H1 (cell line): ENCODE data around the gene MACROD2. TPM values are rescaled to one million over a fixed set of nuclear protein-coding genes. Genes with fewer than 3 reads are reported as not detected.

Experiments
- CTCF ChIA-PET: fragments of 300-600 bp; sonication (Branson Sonifier 250); formaldehyde crosslinking; loops from one replicate; lab custom pipeline; 2021; ENCODE audit not compliant: partially characterized antibody; lab: Charles Lee
- POLR2A ChIA-PET: fragments of 300-600 bp; sonication (Branson Sonifier 250); formaldehyde crosslinking; loops from one replicate; lab custom pipeline; 2021; ENCODE audit warnings: inconsistent platforms; ENCODE audit not compliant: partially characterized antibody; lab: Charles Lee
- DNase-seq, 2 experiments: peaks; one replicate each; pipeline versions ENCODE4 v3.0.0 to v3.0.0-alpha.2; 2010 to 2022; ENCODE audit warnings: low spot score in 2 of 2, low read depth in 1 of 2, mixed read lengths in 1 of 2
- FAIRE-seq: peaks from 2 replicates; lab custom pipeline; 2011; peaks lifted over from hg19 to GRCh38; lab: Jason Lieb, UNC
- H2AFZ ChIP-seq: 2 replicates; pipeline ENCODE4 v1.8.1; 2012; ENCODE audit warnings: low read length, inconsistent platforms
- H2AK5ac ChIP-seq: 2 replicates; pipeline ENCODE4 v1.6.1; 2013; ENCODE audit warnings: low read depth, low read length
- H2BK120ac ChIP-seq: replicated peaks from 2 replicates; pipeline ENCODE3; 2013; ENCODE audit warnings: low read depth, low read length, inconsistent platforms
- H2BK12ac ChIP-seq: 2 replicates; pipeline ENCODE4 v1.6.1; 2013; ENCODE audit warnings: low read depth, low read length
- H2BK15ac ChIP-seq: 2 replicates; pipeline ENCODE4 v1.6.1; 2013; ENCODE audit warnings: low read length
- H2BK20ac ChIP-seq: 2 replicates; pipeline ENCODE4 v1.6.1; 2013; ENCODE audit warnings: low read length
- H2BK5ac ChIP-seq: 2 replicates; pipeline ENCODE4 v1.6.1; 2013; ENCODE audit warnings: low read depth, low read length
- H3K14ac ChIP-seq: 2 replicates; pipeline ENCODE4 v1.6.1; 2013; ENCODE audit warnings: inconsistent platforms; ENCODE audit not compliant: insufficient read length
- H3K18ac ChIP-seq: 2 replicates; pipeline ENCODE4 v1.6.1; 2013; ENCODE audit warnings: low read length; ENCODE audit errors: extremely low read depth
- H3K23ac ChIP-seq: 2 replicates; pipeline ENCODE4 v1.6.1; 2013; ENCODE audit warnings: inconsistent platforms; ENCODE audit not compliant: insufficient read length
- H3K23me2 ChIP-seq: 2 replicates; pipeline ENCODE4 v1.6.1; 2013; ENCODE audit warnings: low read depth, low read length
- H3K27ac ChIP-seq: 2 replicates; pipeline ENCODE4 v1.6.1; 2011; ENCODE audit warnings: low read depth, low read length, inconsistent platforms
- H3K27me3 ChIP-seq, 4 experiments: replicated peaks in 1 of 4; 1 replicate in 1 of 4; 2 replicates in 3 of 4; pipeline versions ENCODE4 v1.6.1 to v1.8.1; 2011 to 2013; ENCODE audit warnings: low read length in 3 of 4, mild to moderate bottlenecking in 3 of 4, inconsistent platforms in 2 of 4, mixed read lengths in 2 of 4, moderate library complexity in 1 of 4; ENCODE audit not compliant: control insufficient read depth in 3 of 4, insufficient read depth in 3 of 4; ENCODE audit errors: extremely low read depth in 1 of 4
- H3K36me3 ChIP-seq, 4 experiments: 2 replicates each; pipeline versions ENCODE4 v1.6.1 to v1.8.1; 2011 to 2013; ENCODE audit warnings: mild to moderate bottlenecking in 4 of 4, low read length in 3 of 4, moderate library complexity in 2 of 4, control low read depth in 1 of 4, inconsistent platforms in 1 of 4; ENCODE audit not compliant: insufficient read depth in 4 of 4, control insufficient read depth in 2 of 4
- H3K4ac ChIP-seq: replicated peaks from 2 replicates; pipeline ENCODE3; 2013; ENCODE audit warnings: low read length, low read depth, mixed read lengths, inconsistent platforms; ENCODE audit not compliant: insufficient read length
- H3K4me1 ChIP-seq, 4 experiments: replicated peaks in 1 of 4; 1 replicate in 1 of 4; 2 replicates in 3 of 4; pipeline versions ENCODE4 v1.6.1 to v1.8.1; 2011 to 2013; ENCODE audit warnings: low read length in 3 of 4, inconsistent platforms in 2 of 4, mixed read lengths in 1 of 4; ENCODE audit not compliant: insufficient read depth in 4 of 4, control insufficient read depth in 3 of 4
- H3K4me2 ChIP-seq, 2 experiments: 2 replicates each; pipeline versions ENCODE4 v1.6.1 to v1.8.1; 2011 to 2013; ENCODE audit warnings: low read depth in 2 of 2, low read length in 2 of 2, control low read depth in 1 of 2, inconsistent platforms in 1 of 2, mild to moderate bottlenecking in 1 of 2; ENCODE audit not compliant: insufficient read depth in 1 of 2
- H3K4me3 ChIP-seq, 4 experiments: fragments of 200-600, 300-600 bp in 1 of 4; sonication (generic), shearing (Covaris generic), sonication (Bioruptor Twin) in 1 of 4; 2 replicates each; pipeline versions ENCODE4 v1.5.1 to v1.8.1; 2011 to 2016; ENCODE audit warnings: low read length in 4 of 4, low read depth in 3 of 4, control low read depth in 2 of 4, inconsistent platforms in 2 of 4, mild to moderate bottlenecking in 2 of 4, mixed read lengths in 1 of 4, moderate library complexity in 1 of 4; ENCODE audit not compliant: insufficient read depth in 2 of 4; ENCODE audit errors: extremely low read depth in 1 of 4
- H3K56ac ChIP-seq: replicated peaks from 2 replicates; pipeline ENCODE3; 2013; ENCODE audit warnings: low read depth, mild to moderate bottlenecking, mixed read lengths, low read length, inconsistent platforms; ENCODE audit not compliant: insufficient read length
- H3K79me1 ChIP-seq: 2 replicates; pipeline ENCODE4 v1.6.1; 2013; ENCODE audit warnings: low read depth, low read length, control low read depth
- H3K79me2 ChIP-seq, 2 experiments: 2 replicates each; pipeline versions ENCODE4 v1.6.1 to v1.8.1; 2012 to 2013; ENCODE audit warnings: low read length in 2 of 2, mild to moderate bottlenecking in 2 of 2, inconsistent platforms in 1 of 2; ENCODE audit not compliant: insufficient read depth in 2 of 2, control insufficient read depth in 1 of 2
- H3K9ac ChIP-seq, 4 experiments: replicated peaks in 1 of 4; 1 replicate in 1 of 4; 2 replicates in 3 of 4; pipeline versions ENCODE4 v1.6.1 to v1.8.1; 2011 to 2013; ENCODE audit warnings: low read depth in 3 of 4, low read length in 3 of 4, control low read depth in 2 of 4, mild to moderate bottlenecking in 2 of 4, moderate library complexity in 2 of 4, inconsistent platforms in 1 of 4; ENCODE audit errors: extremely low read depth in 1 of 4
- H3K9me3 ChIP-seq, 2 experiments: 2 replicates each; pipeline versions ENCODE4 v1.6.1 to v1.8.1; 2012 to 2013; ENCODE audit warnings: mild to moderate bottlenecking in 2 of 2, moderate library complexity in 2 of 2, control low read depth in 1 of 2, inconsistent platforms in 1 of 2, low read depth in 1 of 2, low read length in 1 of 2, mixed read lengths in 1 of 2; ENCODE audit not compliant: insufficient read depth in 2 of 2
- H4K20me1 ChIP-seq, 2 experiments: replicated peaks in 1 of 2; 2 replicates each; pipeline versions ENCODE3 to v1.8.1; 2011 to 2013; ENCODE audit warnings: inconsistent platforms in 2 of 2, low read length in 2 of 2, mild to moderate bottlenecking in 1 of 2; ENCODE audit not compliant: insufficient read depth in 2 of 2, control insufficient read depth in 1 of 2
- H4K5ac ChIP-seq: 2 replicates; pipeline ENCODE4 v1.6.1; 2013; ENCODE audit warnings: low read length, low read depth, mixed read lengths, inconsistent platforms; ENCODE audit not compliant: insufficient read length
- H4K8ac ChIP-seq: 2 replicates; pipeline ENCODE4 v1.8.0; 2013; ENCODE audit warnings: mild to moderate bottlenecking, moderate library complexity, low read length, inconsistent platforms; ENCODE audit not compliant: insufficient read depth; ENCODE audit errors: extremely low read depth
- H4K91ac ChIP-seq: replicated peaks from 2 replicates; pipeline ENCODE3; 2013; ENCODE audit warnings: low read length, mixed read lengths, inconsistent platforms; ENCODE audit not compliant: insufficient read length
- ASH2L ChIP-seq: fragments of 200-600, 300-600 bp; sonication (generic); IDR thresholded peaks from one replicate; pipeline ENCODE4 v1.7.1; 2017; ENCODE audit warnings: low read length
- CBX5 ChIP-seq: fragments of 300-800, 300-1000 bp; sonication (generic); IDR thresholded peaks from 2 replicates; pipeline ENCODE4 v1.7.1; 2016; ENCODE audit warnings: antibody characterized with exemption, low read length, low read depth
- CHD1 ChIP-seq: IDR thresholded peaks from 2 replicates; pipeline ENCODE4 v1.6.1; 2012; ENCODE audit warnings: low read depth, low read length, improper control_type of control experiment
- CREB1 ChIP-seq: IDR thresholded peaks from 2 replicates; pipeline ENCODE4 v1.6.1; 2012; ENCODE audit warnings: inconsistent platforms
- CTCF ChIP-seq, 3 experiments: IDR thresholded peaks; 1 replicate in 2 of 3; 2 replicates in 1 of 3; pipeline versions ENCODE4 v1.5.1 to v1.6.1; 2011; ENCODE audit warnings: low read length in 3 of 3, mild to moderate bottlenecking in 3 of 3, inconsistent platforms in 2 of 3, low read depth in 1 of 3, moderate library complexity in 1 of 3; ENCODE audit not compliant: insufficient read depth in 1 of 3; ENCODE audit errors: control extremely low read depth in 1 of 3
- EGR1 ChIP-seq: IDR thresholded peaks from 2 replicates; pipeline ENCODE4 v1.6.1; 2011; ENCODE audit warnings: low read depth, low read length, borderline replicate concordance
- EP300 ChIP-seq, 2 experiments: IDR thresholded peaks; 1 replicate in 1 of 2; 2 replicates in 1 of 2; pipeline ENCODE4 v1.6.1; 2011 to 2012; ENCODE audit warnings: low read depth in 2 of 2, low read length in 2 of 2, mild to moderate bottlenecking in 2 of 2, borderline replicate concordance in 1 of 2, inconsistent platforms in 1 of 2, moderate library complexity in 1 of 2
- JUN ChIP-seq: IDR thresholded peaks from 2 replicates; pipeline ENCODE4 v1.6.1; 2011; ENCODE audit warnings: low read depth, mild to moderate bottlenecking, improper control_type of control experiment, low read length
- KDM1A ChIP-seq: fragments of 200-600, 300-600 bp; sonication (generic); IDR thresholded peaks from 2 replicates; pipeline ENCODE4 v1.7.1; 2016; ENCODE audit warnings: mild to moderate bottlenecking, low read length, borderline replicate concordance
- MAFK ChIP-seq: IDR thresholded peaks from 2 replicates; pipeline ENCODE4 v1.6.1; 2012; ENCODE audit warnings: low read depth, mild to moderate bottlenecking, improper control_type of control experiment, low read length
- SP2 ChIP-seq: IDR thresholded peaks from 2 replicates; pipeline ENCODE4 v1.6.1; 2012; ENCODE audit warnings: mild to moderate bottlenecking, low read length, inconsistent platforms
- SP4 ChIP-seq: IDR thresholded peaks from 2 replicates; pipeline ENCODE4 v1.6.1; 2012; ENCODE audit warnings: low read length, inconsistent platforms
- SRF ChIP-seq: IDR thresholded peaks from 2 replicates; pipeline ENCODE4 v1.6.1; 2011; ENCODE audit warnings: mild to moderate bottlenecking, low read depth, low read length, moderate library complexity
- WGBS, 2 experiments: shearing (Covaris generic) in 1 of 2; methylation state at CpG; one replicate each; pipeline versions ENCODE4 v1.1.6 to v1.1.7; 2013 to 2015; ENCODE audit warnings: low lambda C conversion rate in 2 of 2, mixed read lengths in 2 of 2, inconsistent platforms in 1 of 2, low coverage in 1 of 2, missing lambda C conversion rate in 1 of 2; ENCODE audit not compliant: insufficient replicate concordance in 2 of 2, insufficient coverage in 1 of 2, insufficient read length in 1 of 2; ENCODE audit errors: extremely low coverage in 1 of 2, missing lambda C conversion rate in 1 of 2; 5-methylcytosine and 5-hydroxymethylcytosine counted together
- polyA plus RNA-seq, 7 experiments: library from polyadenylated mRNA; depleted of rRNA in 3 of 7; stranded (reverse) in 5 of 7; unstranded in 2 of 7; fragments of >200 nt in 5 of 7; fragments of 200-250 nt in 2 of 7; gene quantifications; 1 replicate in 5 of 7; 2 replicates in 1 of 7; 4 replicates in 1 of 7; pipeline versions ENCODE4 v1.2.1 to v1.2.3, GENCODE V29; 2011 to 2013; ENCODE audit warnings: missing spikeins in 2 of 7, mixed read lengths in 2 of 7
- total RNA-seq: library from RNA; stranded (reverse); fragmentation: NEBNext Ultra II Directional; extraction: Animal tissue kit (Norgen Biotek cat#: 25700); gene quantifications from 2 replicates; pipeline ENCODE4 v1.2.1, GENCODE V29; 2021

Gene MACROD2
- total and polyA plus RNA-seq, 2 of the 8 experiments (the other 6 are each of a cell fraction or from before 2014, with no cell fraction given) = 0.70 to 3.9 TPM

DNA sequence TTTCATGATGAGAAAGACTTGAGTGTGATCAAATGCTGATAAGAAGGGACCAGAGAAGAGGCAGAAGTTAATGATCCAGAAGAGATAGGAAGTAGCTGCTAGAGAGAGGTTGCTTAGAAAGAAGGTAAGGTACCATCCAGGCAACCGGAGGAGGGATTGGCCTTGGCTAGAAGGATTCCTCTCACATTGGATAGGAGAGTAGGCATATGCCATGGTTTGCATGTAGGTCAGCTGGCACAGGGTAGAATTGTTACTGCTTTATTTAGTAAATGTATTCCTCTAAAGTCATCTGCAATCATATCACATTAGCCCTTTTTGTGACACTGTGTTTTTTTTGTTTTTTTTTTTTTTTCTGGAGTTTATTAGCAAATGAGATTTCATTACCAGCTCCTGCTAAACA, 923.0 kb downstream of the MACROD2 start:
- peaks cover 1% of the 10 kb centered on the region; the same call in 1 of the 2 replicates for H3K23me2 ChIP-seq
- no peak overlapping the region for H3K4ac ChIP-seq
- no peak for FAIRE-seq
- H3K14ac ChIP-seq = no peak overlapping the region
- no peak overlapping the region for H3K27ac ChIP-seq
- no peaks in the 10 kb centered on the region; the same call in 1 of the 2 replicates for H3K79me1 ChIP-seq
- H2BK5ac ChIP-seq = no peak overlapping the region
- H4K5ac ChIP-seq = no peak overlapping the region
- H3K4me1 ChIP-seq = peaks cover 0 to 8% (median 0%) of the 10 kb centered on the region in 4 experiments; a peak in 4 of 7 replicates
- ChIA-PET POLR2A (no interaction called here), CTCF (no interaction called here)
- H2AK5ac ChIP-seq = no peak overlapping the region
- H2BK20ac ChIP-seq = 0 out of 2 replicates have a peak overlapping the region, but pooled peaks have one; percentile 27
- no peak overlapping the region for H4K91ac ChIP-seq
- H3K9ac ChIP-seq = no peak overlapping the region
- H3K23ac ChIP-seq = no peak overlapping the region
- H3K4me2 ChIP-seq = no peak overlapping the region
- WGBS, 2 experiments = 82% methylated on average over 1 of the region's 1 CpG; no CpG with 5 or more reads in 1 of the 2 experiments
- TF ChIP-seq JUN = no peak
- no peak for TF ChIP-seq CBX5
- TF ChIP-seq ASH2L = no peak
- no peak for TF ChIP-seq EP300 (IDR thresholded peaks at IDR 0.05; ENCODE audit: borderline replicate concordance in 1 of 2, low read depth in 2 of 2, low read length in 2 of 2)
- no peak for TF ChIP-seq CREB1
- TF ChIP-seq SP2 = no peak
- no peak for TF ChIP-seq SRF
- no peak for TF ChIP-seq SP4
- TF ChIP-seq CTCF (IDR thresholded peaks at IDR 0.05; ENCODE audit: control extremely low read depth in 1 of 3, insufficient read depth in 1 of 3, low read depth in 1 of 3, low read length in 3 of 3) = no peak
- TF ChIP-seq MAFK = no peak
- no peak for TF ChIP-seq CHD1
- no peak for TF ChIP-seq KDM1A
- no peak for TF ChIP-seq EGR1
- no peak overlapping the region for H4K8ac ChIP-seq
- H3K27me3 ChIP-seq = no peaks in the 10 kb centered on the region
- H3K9me3 ChIP-seq = no peaks in the 10 kb centered on the region
- no peak overlapping the region for H3K4me3 ChIP-seq
- H2BK12ac ChIP-seq = no peak overlapping the region
- H2AFZ ChIP-seq = no peak overlapping the region
- H3K18ac ChIP-seq = no peak overlapping the region
- no peak overlapping the region for H2BK120ac ChIP-seq
- no peak overlapping the region for H3K56ac ChIP-seq
- H4K20me1 ChIP-seq = no peaks in the 10 kb centered on the region
- DNase-seq = no peak
- H3K36me3 ChIP-seq = no peaks in the 10 kb centered on the region
- no peak overlapping the region for H2BK15ac ChIP-seq
- no peaks in the 10 kb centered on the region for H3K79me2 ChIP-seq
